ENCODE data around the gene LRRC19. TPM values are rescaled to one million over a fixed set of nuclear protein-coding genes. Genes with fewer than 3 reads are reported as not detected.

LRRC19 gene
- total RNA-seq, 4 donors from 2014 or later: not detected

GRCh38 chr9:26947736-26948135 lies 57.7 kb downstream of the LRRC19 start:
- no peak for DNase-seq (ENCODE audit: low spot score)
- no peak for TF ChIP-seq CTCF (IDR thresholded peaks at IDR 0.05)
- ATAC-seq (ENCODE audit: low FRiP score): no peak

GRCh38 chr9:26946753-26947727 lies 58.4 kb downstream of the LRRC19 start, which contains the start of gene PLAA:
Gene PLAA (minus strand): TSS chr9:26947242. CDS start chr9:26947045, 197 bp downstream.
- ATAC-seq (ENCODE audit: low FRiP score) (peak; percentile 100), DNase-seq (ENCODE audit: low spot score) (peak; percentile 79)
- no peak for TF ChIP-seq CTCF (IDR thresholded peaks at IDR 0.05)

GRCh38 chr9:26945591-26945990 lies 59.9 kb downstream of the LRRC19 start:
- no peak for TF ChIP-seq CTCF (IDR thresholded peaks at IDR 0.05)
- DNase-seq (ENCODE audit: low spot score) (no peak), ATAC-seq (ENCODE audit: low FRiP score) (no peak)

Other genes starting within 250 kb of the LRRC19 start
- 10 to 100 TPM; 13.6 to 18.7 (median 14.8) TPM for gene CAAP1, start 112.9 kb downstream of the LRRC19 start, total RNA-seq
- gene PLAA, start 58.4 kb downstream of the LRRC19 start, total RNA-seq: 10 to 100 TPM; 20.4 to 35.1 (median 22.2) TPM
- gene IFT74, start 49.3 kb downstream of the LRRC19 start, total RNA-seq: 10 to 100 TPM in 2 of 4 donors, 1 to 10 TPM in 2; 5.3 to 13.0 (median 10.5) TPM
- gene TEK, start 103.6 kb upstream of the LRRC19 start, total RNA-seq: 10 to 100 TPM; 12.8 to 65.6 (median 28.4) TPM

Measured in omental fat pad (tissue), 4 donors.